ENCODE data around the gene PARD3B.

DNA sequence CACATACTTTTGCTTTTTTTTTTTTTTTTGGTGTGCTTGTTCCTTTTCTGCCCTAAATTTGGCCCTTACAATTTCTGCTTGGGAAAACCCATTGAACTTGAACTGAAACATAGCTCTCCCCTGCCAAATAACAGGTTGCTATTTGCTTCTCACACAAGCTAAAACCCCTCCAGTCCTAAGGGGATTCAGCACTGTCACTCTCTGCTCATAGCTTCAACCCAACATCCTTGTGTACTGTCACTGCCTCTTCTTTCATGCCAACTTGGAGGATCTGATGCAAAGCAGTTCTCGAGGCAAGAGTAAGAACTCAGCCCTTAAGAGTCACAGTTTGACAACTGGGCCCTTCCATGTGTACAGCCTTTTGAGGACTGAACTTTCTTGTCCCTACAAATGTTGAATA is 1106.4 kb downstream of the PARD3B start:
- TF ChIP-seq, protein P1, sequence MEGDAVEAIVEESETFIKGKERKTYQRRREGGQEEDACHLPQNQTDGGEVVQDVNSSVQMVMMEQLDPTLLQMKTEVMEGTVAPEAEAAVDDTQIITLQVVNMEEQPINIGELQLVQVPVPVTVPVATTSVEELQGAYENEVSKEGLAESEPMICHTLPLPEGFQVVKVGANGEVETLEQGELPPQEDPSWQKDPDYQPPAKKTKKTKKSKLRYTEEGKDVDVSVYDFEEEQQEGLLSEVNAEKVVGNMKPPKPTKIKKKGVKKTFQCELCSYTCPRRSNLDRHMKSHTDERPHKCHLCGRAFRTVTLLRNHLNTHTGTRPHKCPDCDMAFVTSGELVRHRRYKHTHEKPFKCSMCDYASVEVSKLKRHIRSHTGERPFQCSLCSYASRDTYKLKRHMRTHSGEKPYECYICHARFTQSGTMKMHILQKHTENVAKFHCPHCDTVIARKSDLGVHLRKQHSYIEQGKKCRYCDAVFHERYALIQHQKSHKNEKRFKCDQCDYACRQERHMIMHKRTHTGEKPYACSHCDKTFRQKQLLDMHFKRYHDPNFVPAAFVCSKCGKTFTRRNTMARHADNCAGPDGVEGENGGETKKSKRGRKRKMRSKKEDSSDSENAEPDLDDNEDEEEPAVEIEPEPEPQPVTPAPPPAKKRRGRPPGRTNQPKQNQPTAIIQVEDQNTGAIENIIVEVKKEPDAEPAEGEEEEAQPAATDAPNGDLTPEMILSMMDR (IDR thresholded peaks at IDR 0.05), result no peak
- TF ChIP-seq POLR2A (IDR thresholded peaks at IDR 0.05), result no peak
- TF ChIP-seq POLR2AphosphoS5 (IDR thresholded peaks at IDR 0.05), result no peak
- no peak for TF ChIP-seq EP300 (IDR thresholded peaks at IDR 0.05)

All from sigmoid colon (tissue), 4 donors.